Endothelial cell (in vitro differentiated cells): Measurements from ENCODE around the gene CPED1. TPM values are rescaled to one million over a fixed set of nuclear protein-coding genes. Genes with fewer than 3 reads are reported as not detected.

Experiments
- DNase-seq: peaks from one replicate; pipeline ENCODE4 v3.0.0; 2021; ENCODE audit warnings: low spot score
- H3K27ac Mint-ChIP-seq: one replicate; pipeline ENCODE4 v1.8.0; 2021; ENCODE audit warnings: mixed read lengths, inconsistent platforms; ENCODE audit not compliant: unreplicated experiment
- H3K27me3 Mint-ChIP-seq: one replicate; pipeline ENCODE4 v1.8.0; 2021; ENCODE audit warnings: mild to moderate bottlenecking, moderate library complexity, mixed read lengths, inconsistent platforms; ENCODE audit not compliant: unreplicated experiment
- H3K36me3 Mint-ChIP-seq: one replicate; pipeline ENCODE4 v1.8.0; 2021; ENCODE audit warnings: mild to moderate bottlenecking, low read depth, mixed read lengths, inconsistent platforms; ENCODE audit not compliant: unreplicated experiment
- H3K4me1 Mint-ChIP-seq: one replicate; pipeline ENCODE4 v1.8.0; 2021; ENCODE audit warnings: mild to moderate bottlenecking, mixed read lengths, inconsistent platforms; ENCODE audit not compliant: unreplicated experiment
- H3K4me3 Mint-ChIP-seq: one replicate; pipeline ENCODE4 v1.8.0; 2021; ENCODE audit warnings: mild to moderate bottlenecking, mixed read lengths, inconsistent platforms; ENCODE audit not compliant: unreplicated experiment
- H3K9me3 Mint-ChIP-seq: one replicate; pipeline ENCODE4 v1.8.0; 2021; ENCODE audit warnings: mixed read lengths, inconsistent platforms; ENCODE audit not compliant: unreplicated experiment
- total RNA-seq: library from RNA; stranded (reverse); fragmentation: NEBNext Ultra II Directional; extraction: Animal tissue kit (Norgen Biotek cat#: 25700); gene quantifications from one replicate; pipeline ENCODE4 v1.2.1, GENCODE V29; 2021; ENCODE audit not compliant: unreplicated experiment
- TF ChIP-seq, protein P1 (sequence below): fragments of 200-600 bp; sonication (generic); IDR thresholded peaks from one replicate; pipeline ENCODE4 v1.5.0; 2021; ENCODE audit warnings: antibody characterized with exemption; ENCODE audit not compliant: unreplicated experiment

Gene CPED1
- total RNA-seq, 1 donor from 2014 or later, result 1.8 TPM

DNA sequence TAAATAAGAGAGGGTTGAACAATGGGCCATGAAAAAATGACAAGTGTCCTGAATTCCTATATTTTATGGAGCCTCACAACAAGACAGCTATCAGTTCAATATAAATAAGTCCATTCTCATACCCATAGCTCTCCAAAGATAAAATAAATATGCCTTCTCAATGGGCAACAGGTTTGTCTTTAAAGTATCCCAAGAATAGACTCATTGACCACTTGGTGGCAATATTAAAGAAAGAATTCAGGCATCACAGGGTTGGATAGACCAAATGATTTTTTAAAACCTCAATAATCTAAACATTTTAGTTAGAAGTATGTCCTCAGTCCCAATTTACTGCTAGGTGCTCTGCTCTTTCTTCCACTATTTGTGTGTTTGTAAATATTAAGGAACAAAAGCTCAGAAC, 175.2 kb downstream of the CPED1 start:
- peaks cover 4% of the 10 kb centered on the region for H3K27me3 Mint-ChIP-seq
- TF ChIP-seq, protein P1, sequence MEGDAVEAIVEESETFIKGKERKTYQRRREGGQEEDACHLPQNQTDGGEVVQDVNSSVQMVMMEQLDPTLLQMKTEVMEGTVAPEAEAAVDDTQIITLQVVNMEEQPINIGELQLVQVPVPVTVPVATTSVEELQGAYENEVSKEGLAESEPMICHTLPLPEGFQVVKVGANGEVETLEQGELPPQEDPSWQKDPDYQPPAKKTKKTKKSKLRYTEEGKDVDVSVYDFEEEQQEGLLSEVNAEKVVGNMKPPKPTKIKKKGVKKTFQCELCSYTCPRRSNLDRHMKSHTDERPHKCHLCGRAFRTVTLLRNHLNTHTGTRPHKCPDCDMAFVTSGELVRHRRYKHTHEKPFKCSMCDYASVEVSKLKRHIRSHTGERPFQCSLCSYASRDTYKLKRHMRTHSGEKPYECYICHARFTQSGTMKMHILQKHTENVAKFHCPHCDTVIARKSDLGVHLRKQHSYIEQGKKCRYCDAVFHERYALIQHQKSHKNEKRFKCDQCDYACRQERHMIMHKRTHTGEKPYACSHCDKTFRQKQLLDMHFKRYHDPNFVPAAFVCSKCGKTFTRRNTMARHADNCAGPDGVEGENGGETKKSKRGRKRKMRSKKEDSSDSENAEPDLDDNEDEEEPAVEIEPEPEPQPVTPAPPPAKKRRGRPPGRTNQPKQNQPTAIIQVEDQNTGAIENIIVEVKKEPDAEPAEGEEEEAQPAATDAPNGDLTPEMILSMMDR, result no peak
- H3K4me3 Mint-ChIP-seq, result no peak overlapping the region
- no peaks in the 10 kb centered on the region for H3K9me3 Mint-ChIP-seq
- H3K27ac Mint-ChIP-seq, result no peak overlapping the region
- no peak for DNase-seq
- no peaks in the 10 kb centered on the region for H3K4me1 Mint-ChIP-seq
- no peaks in the 10 kb centered on the region for H3K36me3 Mint-ChIP-seq

DNA sequence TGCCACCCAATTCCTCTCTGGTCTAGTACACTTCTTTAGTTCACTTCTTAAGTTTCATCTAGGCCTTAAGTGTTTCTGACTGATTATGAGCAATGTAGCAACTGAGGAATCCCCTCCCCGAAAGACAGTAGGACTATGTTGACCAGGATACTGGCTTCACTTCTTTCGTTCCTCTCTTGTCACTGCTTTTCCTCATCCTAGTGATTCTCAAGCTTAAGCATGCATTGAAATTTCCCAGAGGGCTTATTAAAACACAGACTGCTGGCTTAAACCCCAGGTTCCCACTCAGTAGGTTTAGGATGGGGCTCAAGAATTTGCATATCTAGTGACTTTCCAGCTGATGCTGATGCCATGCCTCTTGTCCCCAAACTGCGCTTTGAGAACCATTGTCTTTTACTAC, 175.7 kb downstream of the CPED1 start:
- TF ChIP-seq, protein P1, result no peak
- H3K27ac Mint-ChIP-seq, result no peak overlapping the region
- DNase-seq, result no peak
- H3K4me1 Mint-ChIP-seq, result no peaks in the 10 kb centered on the region
- H3K27me3 Mint-ChIP-seq, result peaks cover 4% of the 10 kb centered on the region
- H3K36me3 Mint-ChIP-seq, result no peaks in the 10 kb centered on the region
- no peaks in the 10 kb centered on the region for H3K9me3 Mint-ChIP-seq
- no peak overlapping the region for H3K4me3 Mint-ChIP-seq

DNA sequence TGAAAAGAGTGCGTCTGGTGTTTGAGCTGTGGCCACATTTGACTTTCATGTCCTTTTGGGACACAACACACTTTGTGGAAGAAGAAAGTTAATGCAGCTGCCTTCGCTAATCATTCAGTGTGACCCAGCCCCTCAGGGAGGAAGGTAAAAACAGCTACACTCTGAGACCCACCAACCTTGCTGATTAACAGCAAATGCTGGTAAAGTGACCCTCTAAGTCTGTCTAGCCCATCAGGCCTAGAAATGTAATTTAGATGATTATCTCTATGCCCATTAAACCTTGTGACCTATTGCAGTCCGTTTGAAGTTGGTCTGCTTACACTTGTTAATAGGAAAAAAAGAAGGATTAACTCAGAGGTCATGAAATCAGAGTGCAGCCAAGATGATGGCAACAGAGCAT, 178.4 kb downstream of the CPED1 start:
- Mint-ChIP-seq H3K4me3 (no peak overlapping the region), H3K36me3 (no peaks in the 10 kb centered on the region), H3K4me1 (no peaks in the 10 kb centered on the region), H3K27ac (no peak overlapping the region), H3K27me3 (no peaks in the 10 kb centered on the region), H3K9me3 (no peaks in the 10 kb centered on the region)
- TF ChIP-seq, protein P1, result no peak
- DNase-seq, result no peak

DNA sequence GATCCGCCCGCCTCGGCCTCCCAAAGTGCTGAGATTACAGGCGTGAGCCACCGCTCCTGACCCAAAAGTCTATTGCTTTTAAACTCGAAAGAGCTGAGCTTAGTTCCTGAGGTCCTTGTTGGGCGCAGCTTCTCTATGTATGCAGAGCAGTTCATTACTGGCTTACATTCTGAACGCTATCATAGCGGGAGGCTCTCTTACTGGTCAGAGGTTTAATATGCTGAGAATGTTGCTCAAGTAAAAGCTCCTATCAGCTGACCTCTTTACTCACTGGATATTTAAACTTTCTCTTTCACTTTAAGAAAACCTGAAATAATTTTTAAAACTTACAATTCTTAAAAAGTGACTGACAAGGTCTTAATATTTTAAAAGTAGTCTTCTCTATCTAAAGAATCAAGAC, 179.5 kb downstream of the CPED1 start:
- Mint-ChIP-seq H3K4me3 (no peak overlapping the region), H3K27me3 (no peaks in the 10 kb centered on the region), H3K36me3 (no peaks in the 10 kb centered on the region), H3K4me1 (no peaks in the 10 kb centered on the region), H3K27ac (no peak overlapping the region), H3K9me3 (no peaks in the 10 kb centered on the region)
- no peak for DNase-seq
- TF ChIP-seq, protein P1, result no peak

DNA sequence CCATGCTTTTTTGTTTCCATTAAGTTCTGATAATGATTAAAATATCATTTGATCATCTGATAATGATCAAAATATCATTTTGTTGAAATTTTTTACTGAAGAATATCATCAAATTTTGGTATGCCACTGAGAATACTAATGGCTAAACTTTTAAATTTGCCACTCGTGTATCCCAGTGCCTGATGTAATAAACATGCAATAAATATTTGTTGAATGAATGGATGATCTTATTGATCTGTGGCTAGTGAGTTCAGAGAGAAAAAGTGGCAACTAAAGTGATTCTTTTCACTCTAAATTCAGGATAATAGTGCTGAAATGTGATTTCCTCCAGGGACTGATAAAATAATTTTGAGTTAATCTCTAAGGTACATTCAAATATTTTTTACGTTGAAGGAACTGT, 181.0 kb downstream of the CPED1 start:
- no peaks in the 10 kb centered on the region for H3K9me3 Mint-ChIP-seq
- DNase-seq, result no peak
- H3K36me3 Mint-ChIP-seq, result no peaks in the 10 kb centered on the region
- H3K27me3 Mint-ChIP-seq, result peaks cover 2% of the 10 kb centered on the region
- H3K4me3 Mint-ChIP-seq, result no peak overlapping the region
- no peak overlapping the region for H3K27ac Mint-ChIP-seq
- H3K4me1 Mint-ChIP-seq, result no peaks in the 10 kb centered on the region
- TF ChIP-seq, protein P1, result no peak
